Stimulated activated CD4-positive, alpha-beta T cell treated with anti-CD3 and anti-CD28 coated beads, Interleukin-1b, Interleukin-23, amount 100 ng/mL, for 1 hour (primary cell): ENCODE measurements around the gene IL17A.

ENCODE experiments used
- DNase-seq, 2 donors: peaks; one replicate each; pipeline ENCODE4 v3.0.0-alpha.2; 2020; ENCODE audit warnings: low read depth in 2 of 2

Gene IL17A

GRCh38 chr6:52186075-52186474, at the start of gene IL17A:
Gene IL17A, plus strand, starts transcription at chr6:52186375. Its CDS starts 57 bp downstream, at chr6:52186432.
- no peak for DNase-seq

DNA sequence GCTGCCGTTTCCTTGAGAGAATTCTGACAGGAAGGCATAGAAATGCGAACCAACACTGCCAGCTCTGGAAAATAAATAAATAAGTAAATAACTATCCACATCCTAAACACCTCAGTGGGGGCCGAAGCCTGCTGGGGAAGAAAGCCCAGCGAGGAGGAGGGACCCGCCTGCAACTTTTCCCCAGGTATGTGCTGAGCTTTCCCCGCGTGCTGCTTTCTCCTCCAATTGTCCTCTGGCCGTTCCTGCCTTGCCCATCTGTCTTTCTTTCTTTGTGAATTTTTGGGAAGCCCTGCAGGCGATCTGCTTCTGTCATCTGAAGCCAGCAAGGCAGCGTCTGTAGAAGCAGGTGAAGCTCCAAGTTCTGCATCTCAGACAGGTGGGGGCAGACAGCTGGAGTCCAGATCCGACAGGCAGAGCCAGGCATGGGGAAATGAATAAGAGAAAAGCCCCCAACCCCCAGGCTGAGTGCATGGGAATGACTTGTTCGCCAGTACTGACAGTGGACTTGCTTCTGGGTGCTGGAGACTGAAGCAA, 49.2 kb upstream of the IL17A start:
- no peak for DNase-seq

DNA sequence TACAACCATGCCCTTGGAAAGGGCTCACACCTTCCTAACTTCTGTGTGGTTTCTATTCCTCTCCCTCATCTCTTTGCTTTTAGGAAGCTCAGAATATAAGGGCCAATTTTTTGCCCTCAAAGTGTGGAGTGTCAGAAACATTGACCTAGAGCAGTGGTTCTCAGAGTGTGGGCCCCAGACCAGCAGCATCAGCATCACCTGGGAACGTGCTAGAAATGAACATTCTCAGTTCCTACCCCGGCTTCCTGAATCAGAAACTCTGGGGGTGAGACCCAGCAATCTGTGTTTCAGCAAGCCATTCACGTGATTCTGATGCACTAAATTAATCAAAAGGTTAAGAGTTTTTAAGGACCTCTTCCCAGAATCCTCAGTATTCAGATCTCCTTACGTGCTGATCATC, 47.9 kb upstream of the IL17A start:
- no peak for DNase-seq

GRCh38 chr6:52139985-52140680, 46.0 kb upstream of the IL17A start:
- DNase-seq = no peak

DNA sequence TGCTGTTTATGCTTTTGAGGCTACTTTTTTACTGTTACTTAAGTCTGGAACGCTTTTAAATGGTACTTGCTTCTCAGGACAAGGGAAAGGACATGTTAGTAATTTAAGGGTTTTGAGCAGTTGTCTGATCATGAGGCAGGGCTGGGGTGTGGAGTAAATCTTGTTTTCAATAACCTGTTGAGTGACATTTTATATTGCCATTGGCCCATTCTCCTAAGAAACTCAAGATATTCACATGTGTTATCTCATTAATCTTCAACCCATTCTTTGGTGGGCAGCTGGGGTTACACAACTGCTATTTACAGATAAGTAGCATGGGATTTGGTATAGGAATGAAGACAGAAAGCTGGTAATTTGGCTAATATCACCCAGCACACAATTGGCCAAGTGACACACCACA, 44.6 kb upstream of the IL17A start:
- no peak for DNase-seq

- no peak for DNase-seq
Measured at GRCh38 chr6:52142556-52142955, 43.6 kb upstream of the IL17A start.

DNA sequence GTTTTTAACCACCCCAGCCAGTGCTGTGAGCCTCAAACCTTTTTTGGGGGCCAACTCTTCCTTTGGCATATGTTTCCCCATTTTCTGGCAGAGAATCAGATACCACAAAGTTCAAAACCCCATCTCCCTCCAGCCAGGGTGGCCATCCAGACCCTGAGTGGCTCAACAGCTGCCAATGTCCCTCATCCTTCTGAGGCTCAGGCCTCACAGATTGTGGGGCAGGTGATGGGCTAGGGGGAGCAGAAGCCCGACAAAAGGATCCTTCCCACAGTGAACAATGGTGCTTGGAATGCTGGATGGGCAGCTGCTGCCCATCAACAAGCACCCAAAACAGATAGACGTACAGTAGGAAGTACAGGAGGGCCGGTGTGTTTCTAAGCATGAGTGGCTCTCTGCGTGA, 42.6 kb upstream of the IL17A start:
- no peak for DNase-seq

DNA sequence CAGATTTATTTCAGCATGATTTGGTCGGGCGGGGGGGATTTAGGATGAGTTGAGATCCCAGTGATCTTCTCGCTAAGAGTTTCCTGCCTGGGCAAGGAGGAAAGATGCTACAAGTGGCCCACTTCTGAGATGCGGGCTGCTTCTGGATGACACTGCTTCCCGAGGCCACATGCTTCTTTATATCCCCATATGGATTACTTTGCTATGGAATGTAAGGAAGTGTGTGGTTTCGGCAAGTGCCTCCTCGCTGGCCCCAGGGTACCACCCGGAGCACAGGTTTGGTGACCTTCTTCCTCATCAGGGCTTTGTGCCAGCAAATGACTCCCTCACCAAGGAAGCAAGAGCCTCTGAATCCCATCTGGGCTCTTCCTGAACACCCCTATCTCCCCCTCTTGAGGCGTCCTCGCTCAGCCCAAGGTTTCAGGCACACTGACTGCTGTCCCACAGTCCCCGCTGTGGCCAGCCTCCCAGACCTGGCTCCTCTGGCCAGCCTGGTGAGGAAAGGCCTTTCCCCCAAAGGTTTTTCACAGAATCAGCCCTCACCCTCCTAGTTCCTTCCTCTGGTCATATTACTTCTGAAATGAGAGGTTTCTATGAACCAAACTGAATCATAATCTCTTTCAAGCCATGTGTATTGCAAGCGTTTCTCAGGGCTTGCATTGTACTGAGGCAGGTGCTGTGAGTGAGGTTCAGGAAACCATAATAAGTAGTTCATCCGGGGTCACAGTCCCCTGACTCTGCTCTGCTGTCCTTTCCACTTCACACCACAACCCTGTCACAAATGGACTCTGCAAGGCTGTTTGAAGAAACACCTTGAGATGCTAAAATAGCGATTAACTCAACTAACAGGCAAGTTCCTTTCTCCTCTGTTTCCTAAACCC, 41.7 kb upstream of the IL17A start:
- no peak for DNase-seq

- DNase-seq = no peak
Measured at GRCh38 chr6:52146851-52147445, 39.2 kb upstream of the IL17A start.

DNA sequence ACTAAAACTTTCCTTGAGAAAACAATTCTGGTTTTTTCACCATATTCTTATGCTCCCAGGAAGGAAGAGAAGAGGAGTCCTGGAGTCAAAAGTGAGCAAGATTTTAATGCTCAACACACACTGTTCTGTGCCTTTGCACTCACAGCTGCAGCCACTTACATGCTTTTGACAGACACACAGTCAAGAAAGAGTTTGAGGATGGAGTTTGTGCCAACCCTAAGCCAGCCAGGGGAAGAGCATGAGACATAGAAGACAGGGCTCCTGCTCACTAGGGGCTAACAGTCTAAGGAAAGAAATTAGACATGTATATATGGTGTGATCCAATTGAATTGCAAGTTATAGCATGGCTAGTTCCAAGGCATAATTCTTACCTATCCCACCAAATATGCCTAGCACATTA, 37.1 kb upstream of the IL17A start:
- no peak for DNase-seq

DNA sequence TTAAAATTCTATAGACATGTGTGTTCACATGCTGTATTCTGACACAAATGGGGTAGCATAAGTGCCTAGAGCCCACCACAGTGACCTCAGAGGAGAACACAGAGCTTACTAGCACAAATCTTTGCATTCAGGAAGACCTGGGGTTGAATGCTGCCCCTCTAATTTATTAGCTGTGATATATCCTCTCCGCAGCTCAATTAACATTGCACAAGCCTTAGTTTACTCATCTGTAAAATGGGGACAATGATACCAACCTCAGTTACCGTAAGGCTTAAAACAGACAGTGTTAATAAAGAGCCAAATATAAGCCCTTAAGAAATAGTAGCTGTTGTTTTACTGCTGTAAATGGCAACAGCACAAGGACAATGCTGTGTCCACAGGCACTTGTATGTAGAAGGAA, 36.2 kb upstream of the IL17A start:
- no peak for DNase-seq

GRCh38 chr6:52152070-52152423, 34.1 kb upstream of the IL17A start:
- DNase-seq = no peak

- no peak for DNase-seq
Measured at GRCh38 chr6:52152711-52153160, 33.4 kb upstream of the IL17A start.

DNA sequence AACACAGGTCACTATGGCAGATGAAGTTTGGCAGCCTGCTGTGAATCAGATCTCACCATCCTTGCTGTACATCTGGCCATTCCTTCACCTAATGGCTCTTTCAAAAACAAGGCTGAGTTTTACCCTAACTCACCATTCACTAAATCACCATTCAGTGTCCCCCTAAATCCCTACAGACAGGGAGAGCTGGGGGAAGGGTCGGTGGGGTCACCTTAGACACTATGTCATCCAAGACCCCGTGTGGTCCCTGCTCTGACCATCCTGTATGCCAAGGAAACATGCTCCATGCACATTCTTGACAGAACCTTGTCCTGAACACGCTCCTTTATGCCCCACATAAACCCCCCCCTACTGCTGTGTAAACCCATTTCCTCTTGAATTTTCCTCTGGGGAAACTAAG, 31.8 kb upstream of the IL17A start:
- no peak for DNase-seq

DNA sequence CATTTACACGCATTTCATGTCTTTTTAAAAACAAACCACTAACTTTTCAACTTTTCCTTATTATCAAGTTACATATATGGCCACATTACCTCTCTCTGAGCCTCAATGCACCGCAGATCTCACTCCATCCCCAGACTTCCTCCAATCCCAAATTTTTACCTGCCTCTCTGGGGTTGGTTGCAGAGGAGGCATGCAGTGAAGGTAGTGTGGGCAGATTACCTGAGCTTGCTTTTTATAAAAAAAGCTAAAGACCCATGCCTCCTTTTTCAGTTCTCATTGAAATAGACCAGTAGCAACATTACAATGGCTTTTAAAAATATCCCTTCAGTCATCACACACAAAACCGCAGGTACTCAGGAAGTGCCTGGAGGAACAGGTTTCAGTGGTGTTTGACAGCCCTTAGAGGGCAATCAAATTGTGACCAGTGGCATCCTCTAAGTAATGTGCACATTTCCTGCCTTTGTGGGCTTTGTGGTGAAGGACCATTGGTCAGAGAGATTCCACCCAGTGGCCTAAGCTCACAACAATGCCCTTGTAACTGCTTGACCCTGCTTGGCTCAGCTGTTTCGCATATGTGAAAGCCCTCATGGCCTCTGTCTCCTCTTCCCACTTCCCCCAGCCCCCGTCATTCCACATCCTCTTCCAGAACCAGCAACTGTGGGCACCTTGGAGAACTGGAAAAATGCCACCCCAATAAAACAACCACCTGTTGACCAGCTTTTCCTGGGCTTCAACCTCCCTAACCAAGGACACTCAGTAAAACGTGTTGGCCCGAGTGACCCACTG, 30.2 kb upstream of the IL17A start:
- no peak for DNase-seq

DNA sequence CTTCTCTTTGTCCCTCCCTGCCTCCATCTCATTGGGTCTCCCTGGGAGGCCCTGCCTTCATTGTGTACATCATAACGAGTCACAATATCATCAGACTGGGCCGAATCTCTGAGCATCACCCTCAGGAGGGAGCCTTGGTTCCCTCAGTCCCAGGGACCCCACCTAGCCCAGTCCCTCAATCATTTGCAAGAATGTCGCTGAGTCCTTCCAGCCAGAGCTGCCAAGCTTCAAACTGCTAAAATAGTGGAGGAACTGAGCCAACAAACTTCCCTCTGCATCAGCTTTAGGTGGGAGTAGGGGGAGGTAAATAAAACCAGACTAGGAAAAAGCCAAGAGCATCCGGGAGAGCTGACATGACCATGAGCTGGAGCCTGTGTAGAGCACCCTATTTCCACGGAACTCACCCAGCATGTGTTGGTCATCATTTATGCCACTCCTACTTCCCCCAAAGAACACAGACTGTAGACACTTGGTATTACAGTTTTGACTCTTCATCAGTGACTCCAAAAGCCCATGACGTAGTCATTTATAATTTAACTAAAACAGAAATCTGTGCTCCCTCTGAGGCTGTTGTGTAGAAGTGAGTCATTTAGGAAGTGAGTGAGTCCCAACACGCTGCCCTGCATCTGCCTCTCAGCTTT, 28.8 kb upstream of the IL17A start:
- peak in 1 of 2 donors; percentile 8 for DNase-seq

- DNase-seq = no peak
Measured at GRCh38 chr6:52160472-52161104, 25.6 kb upstream of the IL17A start.

- DNase-seq = no peak
Measured at GRCh38 chr6:52161689-52162438, 24.3 kb upstream of the IL17A start.

DNA sequence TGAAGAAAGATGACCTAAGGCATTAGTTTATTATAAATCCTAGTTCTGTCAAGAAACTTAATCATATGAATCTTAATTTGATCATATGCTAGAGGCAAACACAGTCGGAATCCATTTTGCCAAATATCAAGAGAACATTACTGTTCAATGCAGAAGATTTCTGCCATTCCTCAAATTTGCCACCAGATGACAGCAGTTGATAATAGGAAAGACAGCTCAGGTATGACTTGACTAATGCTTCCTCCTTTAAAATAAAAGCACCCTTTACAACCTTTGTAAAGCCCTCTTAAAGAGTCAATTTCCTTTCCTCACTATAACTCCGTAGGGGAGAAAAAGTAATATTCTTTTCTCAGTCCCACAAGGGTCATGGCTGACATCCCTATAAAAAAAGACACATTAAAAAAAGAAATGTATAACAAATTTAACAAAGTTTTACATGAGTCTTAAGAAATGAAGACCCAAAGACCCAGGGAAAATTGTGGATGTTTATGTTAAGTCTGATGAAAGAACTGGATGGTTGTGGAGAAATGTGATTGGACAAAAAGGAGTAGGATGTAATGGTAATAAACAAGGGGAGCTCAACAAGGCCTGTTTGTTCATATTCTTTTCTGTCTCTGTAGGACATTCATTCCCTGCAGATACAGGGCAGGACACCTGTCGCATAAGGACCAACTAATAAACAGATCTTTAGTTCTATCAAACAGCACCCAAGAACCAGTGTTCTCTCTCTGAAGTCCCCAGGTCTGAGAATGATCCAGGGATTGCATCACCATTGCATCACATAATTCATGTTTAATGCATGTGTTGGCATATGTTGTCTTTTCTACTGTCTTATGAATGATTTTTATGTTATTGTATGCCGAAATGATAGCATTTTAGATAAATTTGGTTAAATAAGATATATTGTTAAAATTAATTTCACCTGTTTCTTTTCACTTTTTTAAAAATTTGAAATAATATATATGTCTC, 23.0 kb upstream of the IL17A start:
- DNase-seq = no peak
